Measurements from ENCODE around the gene MAP3K2.
A peak's percentile ranks its signal among the peaks of the same experiment; 100 is the strongest.

The MAP3K2 gene

DNA sequence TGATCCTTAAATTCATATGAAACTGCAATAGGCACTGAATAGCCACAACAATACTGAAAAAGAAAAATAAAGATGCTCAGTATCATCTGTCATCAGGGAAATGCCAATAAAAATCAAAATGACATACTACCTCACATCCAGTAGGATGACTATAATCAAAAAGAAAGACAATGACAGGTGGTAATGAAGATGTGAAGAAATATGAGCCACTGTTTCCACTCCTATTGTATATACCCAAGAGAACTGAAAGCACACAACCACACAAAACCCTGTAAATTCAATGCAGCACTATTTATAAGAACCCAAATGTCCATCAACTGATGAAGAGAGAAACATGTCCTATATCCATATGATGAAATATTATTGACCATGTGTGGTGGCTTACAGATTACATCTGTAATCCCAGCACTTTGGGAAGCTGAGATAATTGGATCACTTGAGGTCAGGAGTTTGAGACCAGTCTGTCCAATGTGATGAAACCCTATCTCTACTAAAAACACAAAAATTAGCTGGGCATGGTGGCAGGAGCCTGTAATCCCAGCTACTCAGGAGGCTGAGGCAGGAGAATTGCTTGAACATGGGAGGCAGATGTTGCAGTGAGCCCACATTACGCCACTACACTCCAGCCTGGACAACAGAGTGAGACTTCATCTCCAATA lies 39.9 kb downstream of the MAP3K2 start:
- no peak for DNase-seq

DNA sequence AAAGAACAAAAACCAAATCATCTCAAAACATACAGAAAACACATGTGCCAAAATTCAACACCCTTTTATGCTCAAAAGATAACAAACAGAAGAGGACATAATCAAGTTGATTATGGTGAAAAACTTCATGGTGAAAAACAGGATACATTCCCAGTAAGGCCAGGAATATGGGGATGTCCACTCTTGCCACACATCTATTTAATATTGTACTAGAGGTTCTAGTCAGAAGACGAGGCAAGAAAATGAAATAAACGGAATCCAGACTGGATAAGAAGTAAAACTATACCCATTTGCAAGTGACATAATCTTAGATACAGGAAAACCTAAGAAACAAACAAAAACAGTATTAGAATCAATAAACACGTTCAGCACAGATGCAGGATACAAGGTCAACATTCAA lies 40.8 kb downstream of the MAP3K2 start:
- DNase-seq, result no peak

DNA sequence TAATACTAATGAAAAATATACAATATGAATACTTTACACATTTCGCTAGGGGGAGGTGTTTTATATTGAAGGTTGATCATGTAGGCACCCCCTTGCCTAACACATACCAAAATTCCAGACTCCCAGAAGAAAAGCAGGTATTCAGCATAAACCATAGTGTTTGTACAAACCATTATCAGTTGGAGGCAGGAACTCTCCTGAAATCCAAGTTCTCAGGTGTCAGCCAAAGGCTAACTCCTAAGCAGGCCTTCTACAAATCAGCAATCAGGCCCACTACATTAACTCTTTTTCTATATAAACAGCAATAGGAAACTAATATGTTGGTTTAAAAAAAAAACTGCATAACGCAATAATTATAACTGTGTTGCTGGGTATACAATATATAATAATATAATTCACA lies 44.5 kb downstream of the MAP3K2 start:
- DNase-seq, result no peak

DNA sequence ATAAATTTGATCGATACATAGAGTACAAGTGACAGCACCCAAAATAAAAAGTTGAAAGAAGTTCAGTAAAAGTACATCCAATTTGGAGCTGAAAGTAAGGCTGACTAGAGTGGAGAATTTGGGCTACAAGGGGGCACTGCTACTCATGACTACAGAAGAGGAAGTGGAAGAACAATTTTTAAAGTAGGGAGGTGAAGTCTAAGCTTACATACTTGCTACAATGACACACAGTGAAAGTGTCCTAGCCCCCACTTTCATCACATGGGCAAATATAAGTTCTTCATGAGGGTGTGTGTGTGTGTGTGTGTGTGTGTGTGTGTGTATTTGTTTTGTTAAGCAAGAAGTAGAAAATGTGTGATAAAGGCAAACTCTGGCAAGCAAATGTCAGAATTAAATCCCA lies 45.7 kb downstream of the MAP3K2 start:
- DNase-seq, result peak; percentile 27 to 52

DNA sequence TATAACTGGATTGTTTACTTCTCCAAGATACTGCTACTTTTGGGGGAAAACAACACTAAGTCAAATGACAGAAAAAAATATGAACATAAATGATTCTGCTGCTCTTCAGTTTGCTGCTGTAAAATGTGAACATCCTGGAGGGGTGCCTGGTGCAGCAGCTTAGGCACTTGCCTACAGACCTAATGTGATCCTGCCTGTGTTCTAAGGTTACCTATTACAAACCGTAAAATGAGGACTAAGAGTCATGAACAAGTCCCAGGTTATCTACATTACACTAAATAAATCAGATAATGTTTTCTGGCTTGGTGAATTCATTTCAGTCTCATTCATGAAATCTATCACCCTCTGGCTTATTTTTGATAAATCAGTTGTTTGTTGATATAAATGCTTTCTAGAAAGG lies 55.4 kb downstream of the MAP3K2 start:
- no peak for DNase-seq

DNA sequence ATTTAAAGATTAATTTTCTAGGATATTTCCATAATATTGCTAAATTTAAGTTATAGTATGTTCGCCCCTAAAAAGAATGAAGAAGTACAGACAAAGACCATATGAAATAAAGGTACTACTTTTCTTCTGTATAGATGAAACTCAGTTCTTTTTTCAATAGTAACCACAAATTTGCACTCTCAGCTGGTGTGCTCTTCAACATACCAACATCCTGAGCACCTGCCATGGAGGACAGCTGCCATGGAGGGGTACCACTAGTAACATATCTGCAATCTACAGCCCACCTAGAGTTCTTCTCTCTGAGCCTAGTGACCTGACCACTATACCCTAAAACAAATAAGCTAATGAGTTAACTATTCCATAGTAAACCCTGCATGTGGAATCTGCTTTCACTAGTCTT lies 57.0 kb downstream of the MAP3K2 start:
- DNase-seq, result no peak

DNA sequence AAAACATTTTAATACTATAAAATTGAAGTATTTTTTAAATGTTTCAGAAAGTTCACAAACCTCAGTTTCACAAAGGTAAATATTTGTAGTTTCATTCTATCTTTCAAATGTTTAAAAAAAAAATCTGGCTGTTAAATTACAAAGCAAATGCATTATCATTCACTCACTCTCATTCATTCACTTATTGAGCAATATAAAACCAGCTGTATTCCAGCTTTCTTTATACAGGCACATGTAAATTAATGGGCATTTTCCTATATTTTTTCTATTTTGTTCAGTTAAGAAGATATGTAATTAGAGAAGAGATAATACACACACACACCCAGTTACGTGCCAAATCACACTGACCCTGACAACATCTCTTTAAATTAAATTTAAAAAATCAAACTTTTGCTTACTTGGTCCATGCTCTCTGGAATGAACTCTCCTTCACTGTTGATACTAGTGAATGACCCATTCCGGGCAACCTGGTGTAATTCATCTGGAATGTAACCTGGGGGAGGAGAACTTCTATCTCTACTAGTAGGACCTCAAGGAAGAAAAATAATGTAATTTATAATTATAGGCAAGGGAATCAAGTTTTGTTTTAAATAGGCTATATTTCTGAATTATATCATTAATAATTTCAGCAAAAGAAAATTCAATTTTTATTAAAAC lies 61.4 kb downstream of the MAP3K2 start:
- DNase-seq, result no peak

DNA sequence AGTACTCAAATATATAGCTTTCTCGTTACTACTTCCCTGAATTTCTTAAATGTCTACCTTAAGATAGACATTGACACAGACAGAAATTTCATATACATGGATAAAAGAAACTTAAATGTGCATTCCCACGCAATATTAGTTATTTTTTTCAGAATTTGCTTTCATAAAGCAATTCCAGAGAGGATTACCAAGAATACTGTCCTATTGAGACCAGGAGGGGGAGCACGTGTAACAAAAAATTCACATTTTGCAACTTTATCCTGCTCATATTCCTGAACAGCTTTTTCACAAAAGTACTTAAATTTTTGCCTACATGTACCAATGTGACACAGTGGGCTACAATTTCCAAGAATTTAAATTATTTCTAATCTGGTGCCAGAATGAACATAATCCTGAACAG lies 63.1 kb downstream of the MAP3K2 start:
- DNase-seq, result peak; percentile 24 to 38

DNA sequence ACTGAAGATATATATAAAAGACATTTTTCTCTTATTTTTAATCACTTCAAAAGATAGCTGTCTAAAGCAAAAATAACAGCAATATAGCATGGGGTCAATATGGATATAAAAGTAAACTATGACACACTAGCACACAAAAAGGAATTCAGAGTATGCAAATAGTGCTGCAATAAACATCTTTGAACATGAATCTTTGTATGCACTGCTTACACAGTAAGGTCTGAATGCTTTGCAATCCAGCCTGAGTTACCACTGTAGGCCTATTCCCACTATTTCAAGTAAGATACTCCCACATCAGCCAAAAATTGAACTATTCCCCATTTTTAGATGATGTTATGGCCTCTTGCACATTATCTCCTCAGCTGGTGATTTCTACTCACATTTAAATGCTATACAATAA lies 66.5 kb downstream of the MAP3K2 start:
- peak; percentile 8 to 25 for DNase-seq

DNA sequence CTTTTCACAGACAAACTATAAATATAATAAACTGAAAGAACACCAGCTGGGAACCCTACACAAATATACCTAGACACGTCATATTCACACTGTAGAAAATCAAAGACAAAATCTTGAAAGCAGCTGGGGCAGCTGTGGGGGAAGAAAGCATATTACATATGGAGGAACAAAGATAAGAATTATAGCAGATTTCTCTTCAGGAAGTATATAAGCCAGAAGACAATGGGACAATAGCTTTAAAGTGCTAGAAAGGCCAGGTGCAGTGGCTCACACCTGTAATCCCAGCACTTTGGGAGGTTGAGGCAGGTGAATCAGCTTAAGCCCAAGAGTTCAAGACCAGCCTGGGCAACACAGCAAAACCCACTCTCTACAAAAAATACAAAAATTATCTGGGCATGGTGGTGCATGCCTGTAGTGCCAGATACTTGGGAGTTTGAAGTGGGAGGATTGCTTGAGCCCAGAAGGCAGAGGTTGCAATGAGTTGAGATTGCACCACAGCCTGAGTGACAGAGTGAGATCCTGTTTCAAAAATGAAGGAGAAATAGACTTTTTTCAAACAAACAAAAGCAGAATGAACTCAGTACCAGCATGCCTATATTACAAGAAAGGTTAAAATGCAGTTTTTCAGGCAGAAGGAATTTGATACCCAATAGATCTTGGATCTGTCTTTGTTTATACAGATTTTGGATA lies 67.0 kb downstream of the MAP3K2 start:
- peak; percentile 47 to 69 for DNase-seq

DNA sequence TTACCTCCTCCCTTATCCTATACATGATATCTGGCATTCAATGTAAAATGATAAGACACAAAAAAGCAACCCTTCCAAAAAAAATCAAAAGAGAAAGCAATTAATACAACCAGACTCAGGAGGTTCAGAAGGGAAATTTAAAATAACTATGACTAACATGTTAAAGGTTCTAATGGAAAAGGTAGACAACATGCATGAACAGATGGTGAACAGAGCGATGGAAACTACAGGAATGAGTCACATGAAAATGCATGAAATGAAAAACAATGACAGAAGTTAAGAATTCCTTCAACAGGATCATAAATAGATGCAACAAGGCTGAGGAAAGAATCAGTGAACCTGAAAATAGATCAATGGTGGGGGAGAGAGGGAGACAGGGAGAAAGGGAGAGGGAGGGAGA lies 67.7 kb downstream of the MAP3K2 start:
- DNase-seq, result no peak

DNA sequence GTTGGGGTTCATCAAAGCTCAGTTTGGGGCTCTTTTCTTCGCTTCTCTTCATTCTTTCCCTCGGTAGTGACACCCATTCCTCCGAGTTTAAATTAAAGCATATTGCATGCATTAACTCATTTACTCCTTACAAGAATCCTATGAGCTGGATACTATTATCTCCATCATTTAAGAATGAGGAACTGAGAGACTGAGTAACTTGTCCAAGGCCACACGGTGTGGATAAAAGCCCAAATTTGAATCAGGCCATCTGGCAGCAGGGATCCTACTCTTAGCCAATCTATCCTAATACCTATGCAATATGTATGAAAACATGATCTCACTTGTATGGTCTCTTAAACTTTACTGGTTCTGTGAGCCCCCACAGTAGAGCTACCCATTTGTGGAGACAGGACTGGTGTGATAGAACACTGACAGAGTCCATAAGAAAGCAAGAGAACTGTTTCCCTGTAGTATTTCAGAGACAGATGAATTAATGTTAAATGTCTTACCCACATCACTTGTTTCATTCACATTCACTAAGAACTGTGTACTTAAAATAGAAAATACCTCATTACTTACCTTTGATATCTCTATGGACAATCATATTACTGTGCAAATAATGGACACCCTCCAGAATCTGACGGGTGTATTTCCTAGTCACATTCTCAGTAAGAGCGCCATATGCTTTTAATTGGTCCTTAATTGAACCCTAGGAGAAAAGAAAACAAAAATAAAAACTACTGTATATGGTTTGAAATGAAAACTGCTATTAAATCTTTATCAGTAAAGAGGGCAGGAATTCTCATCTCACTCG lies 73.4 kb downstream of the MAP3K2 start:
- no peak for DNase-seq

DNA sequence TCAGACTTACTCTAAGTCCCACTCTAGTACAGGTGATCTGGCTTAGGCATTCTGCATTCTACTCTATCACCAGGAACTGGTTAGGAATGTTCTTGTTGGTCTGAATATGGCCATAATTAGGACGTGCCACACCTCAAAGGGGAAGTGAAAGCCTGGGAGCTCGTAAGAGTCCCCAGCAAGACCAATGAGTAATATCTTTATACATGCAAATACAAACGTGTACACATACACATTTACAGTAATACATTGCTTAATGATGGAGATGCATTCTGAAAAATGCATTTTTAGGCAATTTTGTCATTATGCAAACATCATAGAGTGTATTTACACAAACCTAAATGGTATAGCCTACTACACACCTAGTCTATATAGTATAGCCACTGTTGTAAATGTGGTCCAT lies 74.4 kb downstream of the MAP3K2 start:
- peak; percentile 66 to 79 for DNase-seq

DNA sequence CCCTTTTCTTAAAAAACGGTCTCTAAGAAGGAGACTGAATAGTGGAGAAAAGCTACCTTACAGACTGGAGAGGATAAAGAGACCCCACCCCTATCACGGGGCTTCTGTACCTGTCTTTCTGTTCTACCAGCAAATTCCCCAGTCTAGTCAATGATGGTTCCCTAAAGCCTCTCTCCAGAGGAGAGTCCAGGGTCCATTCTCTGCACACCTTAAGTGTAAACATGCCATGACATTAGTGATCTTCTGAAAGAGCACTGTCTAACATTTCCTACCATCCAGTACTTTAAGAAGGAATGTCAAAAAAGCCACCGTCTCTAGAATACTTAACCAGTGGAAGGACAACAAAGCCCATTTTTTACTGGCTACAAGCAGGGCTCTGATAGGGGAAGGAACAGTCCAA lies 76.8 kb downstream of the MAP3K2 start:
- DNase-seq, result no peak

DNA sequence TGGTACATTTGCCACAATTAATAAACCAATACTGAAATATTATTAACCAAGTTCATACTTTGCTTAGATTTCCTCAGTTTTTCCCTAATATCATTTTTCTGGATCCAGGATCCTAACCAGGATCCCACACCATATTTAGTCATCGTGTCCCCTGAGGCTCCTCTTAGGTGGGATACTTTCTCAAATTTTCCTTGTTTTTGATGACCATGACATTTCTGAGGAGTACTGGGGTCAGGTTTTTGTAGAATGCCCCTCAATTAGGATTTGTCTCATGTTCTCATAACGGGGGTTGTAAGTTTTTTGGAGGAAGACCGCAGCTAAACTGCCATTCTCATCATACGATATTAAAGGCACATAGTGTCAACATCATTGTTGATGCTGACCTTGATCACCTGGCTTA lies 78.3 kb downstream of the MAP3K2 start:
- no peak for DNase-seq

DNA sequence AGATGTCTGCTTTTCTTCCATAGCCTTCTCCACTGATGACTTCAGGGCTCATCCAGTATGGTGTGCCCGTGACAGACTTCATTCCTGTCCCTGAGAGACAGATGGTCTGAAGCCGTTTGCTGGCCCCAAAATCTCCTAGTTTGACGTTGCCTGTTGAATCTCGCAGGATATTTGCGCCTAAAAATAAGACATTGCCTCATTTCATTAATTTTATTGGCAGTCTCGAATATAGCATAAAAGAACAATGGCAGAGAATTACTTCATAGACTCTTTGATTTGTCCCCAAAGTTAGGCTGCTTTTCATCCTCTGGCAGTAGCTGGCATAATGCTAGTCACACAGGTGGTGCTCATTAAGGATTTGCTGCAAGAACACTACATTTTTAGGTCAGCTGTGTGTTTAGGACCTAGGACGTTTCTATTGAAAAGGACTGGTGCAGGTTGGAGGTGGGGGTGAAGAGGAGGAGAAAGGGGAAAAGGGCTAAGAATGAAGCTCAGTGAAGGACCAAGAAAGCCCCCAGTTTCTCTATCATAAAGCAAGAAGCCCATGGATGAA lies 79.1 kb downstream of the MAP3K2 start:
- no peak for DNase-seq

DNA sequence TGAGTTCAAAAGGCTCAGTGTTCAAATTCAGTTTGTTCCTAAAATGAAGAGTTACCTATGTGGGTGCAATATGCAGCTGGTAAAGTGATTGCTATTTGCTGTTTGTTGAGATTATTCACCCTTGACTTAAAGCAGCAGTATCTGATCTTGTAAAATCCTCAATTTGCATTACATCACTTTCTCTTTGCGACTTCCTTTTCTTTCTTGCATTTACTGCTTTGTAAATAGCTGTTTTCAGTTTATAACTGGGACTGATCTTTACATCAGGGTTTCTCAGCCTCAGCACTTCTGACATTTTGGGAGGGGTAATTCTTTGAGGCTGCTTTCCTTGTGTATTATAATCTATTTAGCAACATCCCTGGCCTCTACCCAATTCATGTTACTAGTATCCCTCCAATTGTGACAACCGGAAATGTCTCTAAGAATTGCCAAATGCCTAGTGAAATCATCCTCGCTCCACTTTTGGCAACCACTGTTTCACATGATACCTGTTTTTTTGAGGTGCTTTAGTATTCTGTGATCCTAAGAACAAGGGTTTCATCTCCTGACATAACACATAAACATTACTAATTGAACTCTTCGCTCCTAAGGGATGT lies 81.7 kb downstream of the MAP3K2 start:
- DNase-seq, result peak; percentile 30 to 64

DNA sequence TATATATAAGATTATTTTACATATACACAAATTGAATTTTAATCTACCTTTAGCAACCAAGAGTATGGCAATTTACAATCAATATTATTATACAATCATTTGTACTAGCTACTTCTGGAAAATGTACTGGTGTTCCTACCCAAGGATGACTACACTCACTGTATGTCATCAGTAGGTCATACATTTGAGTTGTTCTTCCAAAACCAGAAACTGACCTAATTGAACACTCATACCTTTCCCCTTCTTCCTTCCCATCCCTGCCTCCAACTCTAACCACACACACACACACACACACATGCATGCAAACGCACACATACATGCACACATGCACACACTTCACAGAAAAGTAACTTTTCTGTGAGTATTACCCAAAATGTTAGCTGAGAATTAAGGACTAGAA lies 85.6 kb downstream of the MAP3K2 start:
- no peak for DNase-seq

DNA sequence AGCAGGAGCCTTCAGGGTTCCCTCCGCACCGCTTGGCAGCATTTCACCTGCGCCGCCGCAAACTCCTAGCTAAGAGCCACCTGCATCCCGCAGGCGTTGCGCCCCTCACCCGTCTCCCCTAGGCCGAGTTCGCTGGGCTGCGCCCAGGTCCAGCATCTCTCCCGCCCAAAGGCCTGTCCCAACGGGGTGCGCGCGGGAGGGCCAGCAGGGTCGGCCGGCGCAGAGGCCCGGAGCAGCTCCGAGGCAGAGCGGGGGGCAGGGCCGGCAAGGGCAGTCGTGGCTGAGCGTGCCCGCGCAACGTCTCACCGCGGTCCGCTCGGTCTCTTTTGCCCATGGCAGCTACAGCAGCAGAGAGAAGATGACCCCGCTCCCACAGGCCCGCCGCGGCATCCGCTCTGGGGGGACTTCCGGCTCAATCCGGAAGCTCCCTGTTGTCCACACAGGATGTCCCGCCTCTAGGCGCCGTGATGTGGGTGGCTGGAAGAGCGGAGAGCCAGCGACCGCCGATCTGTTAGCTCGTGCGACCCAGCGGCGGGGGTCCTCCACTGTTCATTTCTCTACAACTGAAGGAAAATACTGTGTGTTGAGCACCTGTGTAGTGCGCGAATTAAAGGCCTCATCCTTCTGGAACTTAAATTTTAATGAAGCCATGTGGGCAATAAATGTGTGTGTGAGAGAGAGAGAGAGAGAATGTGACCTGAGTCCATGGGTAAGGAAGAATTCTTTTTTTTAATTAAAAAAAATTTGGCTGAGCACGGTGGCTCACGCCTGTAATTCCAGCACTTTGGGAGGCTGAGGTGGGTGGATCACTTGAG lies 93.8 kb downstream of the MAP3K2 start, which contains the start of gene ERCC3:
TSS of gene ERCC3 (minus strand) at position 397 of the 815 bp plus-strand sequence. CDS start at position 334, 63 bp downstream.
- peak; percentile 73 to 85 for DNase-seq

DNA sequence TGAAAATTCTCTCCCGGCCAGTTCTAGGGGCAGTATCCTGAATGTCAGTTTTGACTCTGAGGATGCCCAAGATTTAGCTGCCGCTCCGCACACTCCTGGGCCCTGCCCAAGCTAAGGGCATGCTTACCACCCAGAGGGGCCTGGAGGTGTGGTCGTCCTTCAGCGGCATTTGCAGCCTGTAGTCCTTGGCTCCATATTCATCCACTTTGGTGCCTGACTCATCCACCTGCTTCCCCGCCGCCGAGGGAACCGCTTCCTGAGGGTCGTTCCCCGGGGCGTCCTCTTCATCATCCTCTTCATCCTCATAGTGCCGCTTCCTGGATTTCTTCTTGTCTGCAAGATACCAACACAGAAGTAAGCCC lies 94.4 kb downstream of the MAP3K2 start:
- no peak for DNase-seq

DNA sequence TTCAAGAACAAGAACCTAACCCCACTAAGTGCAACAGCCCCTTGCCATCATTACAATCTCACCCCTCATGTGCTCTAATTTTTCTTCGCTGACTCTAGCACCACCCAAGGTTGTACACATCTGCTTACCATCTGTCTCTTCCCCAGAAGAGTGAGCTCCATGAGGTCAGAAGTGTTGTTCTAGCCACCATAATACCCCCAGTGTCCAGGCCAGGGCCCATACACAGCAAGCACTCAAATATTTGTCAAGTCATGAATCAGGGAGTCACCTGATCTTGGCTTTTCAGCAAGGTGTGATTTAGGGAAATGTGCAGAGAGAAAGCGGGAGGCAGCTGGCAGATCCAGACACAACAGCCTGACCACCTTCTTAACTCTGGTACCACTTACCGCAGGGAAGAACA lies 99.5 kb downstream of the MAP3K2 start:
- DNase-seq, result no peak

DNA sequence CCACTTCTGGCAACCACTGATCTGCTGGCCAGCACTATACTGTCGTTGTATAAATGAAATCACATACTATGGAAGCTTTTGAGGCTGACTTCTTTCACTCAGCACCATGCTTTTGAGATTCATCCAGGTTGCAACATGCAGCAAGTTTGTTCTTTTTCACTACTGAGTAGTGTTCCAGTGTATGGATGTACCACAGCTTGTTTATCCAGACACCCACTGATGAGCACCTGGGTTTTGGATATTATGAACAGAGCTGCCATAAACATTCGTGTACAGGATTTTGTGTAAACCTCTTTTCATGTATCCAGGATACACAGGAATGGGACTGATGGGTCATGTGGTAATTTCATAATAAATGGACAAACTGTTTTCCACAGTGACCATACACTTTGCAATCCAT lies 104.5 kb downstream of the MAP3K2 start:
- DNase-seq, result no peak

All from inflammatory macrophage (primary cell).